Kidney (tissue), 14 donors: Measurements from ENCODE around the gene DMAC2L. TPM values are rescaled to one million over a fixed set of nuclear protein-coding genes. Genes with fewer than 3 reads are reported as not detected.

ENCODE experiments used
- DNase-seq, 5 donors: peaks; one replicate each; pipeline ENCODE4 v3.0.0-alpha.2; 2013 to 2020
- FAIRE-seq: peaks from 2 replicates; lab custom pipeline; 2012; peaks lifted over from hg19 to GRCh38; lab: Jason Lieb, UNC
- H3K27ac ChIP-seq, 2 donors: one replicate each; pipeline ENCODE4 v1.7.0; 2013; ENCODE audit warnings: low read depth in 2 of 2, low read length in 2 of 2, inconsistent platforms in 1 of 2
- H3K27me3 ChIP-seq: one replicate; pipeline ENCODE4 v1.7.1; 2013; ENCODE audit warnings: low read length, inconsistent platforms; ENCODE audit not compliant: control insufficient read depth, insufficient read depth
- H3K36me3 ChIP-seq, 3 donors: one replicate each; pipeline versions ENCODE4 v1.7.0 to v1.7.1; 2013; ENCODE audit warnings: low read length in 3 of 3, control low read depth in 1 of 3, inconsistent platforms in 1 of 3; ENCODE audit not compliant: insufficient read depth in 3 of 3, control insufficient read depth in 2 of 3
- H3K4me1 ChIP-seq, 3 donors: one replicate each; pipeline versions ENCODE4 v1.7.0 to v1.7.1; 2013; ENCODE audit warnings: low read length in 3 of 3, inconsistent platforms in 1 of 3, low read depth in 1 of 3; ENCODE audit not compliant: control insufficient read depth in 2 of 3, insufficient read depth in 2 of 3
- H3K4me3 ChIP-seq, 3 donors: one replicate each; pipeline versions ENCODE4 v1.7.0 to v1.8.1; 2013; ENCODE audit warnings: low read length in 3 of 3, control low read depth in 1 of 3, inconsistent platforms in 1 of 3
- H3K9ac ChIP-seq, 3 donors: one replicate each; pipeline versions ENCODE4 v1.7.0 to v1.7.1; 2013; ENCODE audit warnings: low read length in 3 of 3, control low read depth in 1 of 3, inconsistent platforms in 1 of 3
- H3K9me3 ChIP-seq, 3 donors: one replicate each; pipeline versions ENCODE4 v1.7.0 to v1.7.1; 2013; ENCODE audit warnings: low read length in 3 of 3, control low read depth in 1 of 3, inconsistent platforms in 1 of 3; ENCODE audit not compliant: control insufficient read depth in 2 of 3, insufficient read depth in 1 of 3
- intact Hi-C: fragments of 100-400 bp; cut with DNase I; formaldehyde crosslinking; loops from one replicate; pipeline ENCODE4 v1.11.1; 2022
- polyA plus RNA-seq: library from polyadenylated mRNA; stranded (reverse); fragments of 350-450 nt; fragmentation: Illumina TruSeq; extraction: RNeasy Lipid Tissue Mini Kit (QIAGEN cat#74804); gene quantifications from one replicate; pipeline ENCODE4 v1.2.3, GENCODE V29; 2014; ENCODE audit warnings: low read depth, low replicate concordance; ENCODE audit not compliant: insufficient read depth
- total RNA-seq: library from RNA; stranded (reverse); fragmentation: NEBNext Ultra II Directional; extraction: Animal tissue kit (Norgen Biotek cat#: 25700); gene quantifications from one replicate; pipeline ENCODE4 v1.2.1, GENCODE V29; 2021
- TF ChIP-seq, protein P1 (sequence below): IDR thresholded peaks from 3 replicates; pipeline ENCODE4 v1.5.1; 2012; ENCODE audit warnings: mild to moderate bottlenecking, moderate library complexity, borderline replicate concordance; ENCODE audit not compliant: insufficient read depth; ENCODE audit errors: extremely low read depth
- donor health status: control.
- donor health status: control.
- donor health status: control.
- donor health status: control.
- donor health status: control.
- donor health status: DM: yes; HTN: yes; CAD: no.
- donor health status: Normal renal cell carcinoma (clear cell type).

Gene DMAC2L
- total and polyA plus RNA-seq, 2 donors from 2014 or later = 23.7 to 27.3 TPM

DNA sequence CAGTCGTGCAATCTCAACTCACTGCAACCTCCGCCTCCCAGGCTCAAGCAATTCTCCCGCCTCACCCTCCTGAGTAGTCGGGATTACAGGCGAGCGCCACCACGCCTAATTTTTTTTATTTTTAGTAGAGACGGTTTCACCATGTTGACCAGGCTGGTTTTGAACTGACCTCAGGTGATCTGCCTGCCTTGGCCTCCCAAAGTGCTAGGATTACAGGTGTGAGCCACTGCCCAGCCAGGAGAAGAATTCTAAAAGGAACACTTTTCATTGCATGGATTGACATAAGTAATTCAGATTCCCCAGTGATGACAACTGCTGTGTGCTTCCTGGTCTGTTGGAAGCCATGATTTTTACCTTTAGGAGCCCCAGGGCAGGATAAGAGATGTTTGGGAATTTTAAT, 22.1 kb downstream of the DMAC2L start:
- no peak for FAIRE-seq
- no peak overlapping the region for H3K9ac ChIP-seq
- no peak overlapping the region for H3K27ac ChIP-seq

GRCh38 chr14:50335389-50335788, 23.3 kb downstream of the DMAC2L start:
- Histone ChIP-seq H3K27ac (peak overlapping the region; percentile 26 to 69), H3K27me3 (no peaks in the 10 kb centered on the region), H3K9me3 (no peaks in the 10 kb centered on the region), H3K9ac (peak overlapping the region in 1 of 3 donors; percentile 42), H3K4me1 (peaks cover 5 to 16% (median 14%) of the 10 kb centered on the region in 3 donors), H3K36me3 (peaks cover 0 to 24% (median 18%) of the 10 kb centered on the region in 3 donors), H3K4me3 (no peak overlapping the region)
- TF ChIP-seq, protein P1, sequence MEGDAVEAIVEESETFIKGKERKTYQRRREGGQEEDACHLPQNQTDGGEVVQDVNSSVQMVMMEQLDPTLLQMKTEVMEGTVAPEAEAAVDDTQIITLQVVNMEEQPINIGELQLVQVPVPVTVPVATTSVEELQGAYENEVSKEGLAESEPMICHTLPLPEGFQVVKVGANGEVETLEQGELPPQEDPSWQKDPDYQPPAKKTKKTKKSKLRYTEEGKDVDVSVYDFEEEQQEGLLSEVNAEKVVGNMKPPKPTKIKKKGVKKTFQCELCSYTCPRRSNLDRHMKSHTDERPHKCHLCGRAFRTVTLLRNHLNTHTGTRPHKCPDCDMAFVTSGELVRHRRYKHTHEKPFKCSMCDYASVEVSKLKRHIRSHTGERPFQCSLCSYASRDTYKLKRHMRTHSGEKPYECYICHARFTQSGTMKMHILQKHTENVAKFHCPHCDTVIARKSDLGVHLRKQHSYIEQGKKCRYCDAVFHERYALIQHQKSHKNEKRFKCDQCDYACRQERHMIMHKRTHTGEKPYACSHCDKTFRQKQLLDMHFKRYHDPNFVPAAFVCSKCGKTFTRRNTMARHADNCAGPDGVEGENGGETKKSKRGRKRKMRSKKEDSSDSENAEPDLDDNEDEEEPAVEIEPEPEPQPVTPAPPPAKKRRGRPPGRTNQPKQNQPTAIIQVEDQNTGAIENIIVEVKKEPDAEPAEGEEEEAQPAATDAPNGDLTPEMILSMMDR = no peak
- FAIRE-seq (no peak), DNase-seq (peak; percentile 69 to 94 (median 81))
- intact Hi-C loops = no loop called here

More for the DNA sequence above, 22.1 kb downstream of the DMAC2L start:
- Histone ChIP-seq H3K4me1 (peaks cover 5 to 16% (median 14%) of the 10 kb centered on the region in 3 donors), H3K27me3 (no peaks in the 10 kb centered on the region), H3K4me3 (no peak overlapping the region), H3K9me3 (no peaks in the 10 kb centered on the region), H3K36me3 (peaks cover 0 to 25% (median 18%) of the 10 kb centered on the region in 3 donors)
- DNase-seq = no peak
- TF ChIP-seq, protein P1 = no peak
- intact Hi-C loops = no loop called here

DNA sequence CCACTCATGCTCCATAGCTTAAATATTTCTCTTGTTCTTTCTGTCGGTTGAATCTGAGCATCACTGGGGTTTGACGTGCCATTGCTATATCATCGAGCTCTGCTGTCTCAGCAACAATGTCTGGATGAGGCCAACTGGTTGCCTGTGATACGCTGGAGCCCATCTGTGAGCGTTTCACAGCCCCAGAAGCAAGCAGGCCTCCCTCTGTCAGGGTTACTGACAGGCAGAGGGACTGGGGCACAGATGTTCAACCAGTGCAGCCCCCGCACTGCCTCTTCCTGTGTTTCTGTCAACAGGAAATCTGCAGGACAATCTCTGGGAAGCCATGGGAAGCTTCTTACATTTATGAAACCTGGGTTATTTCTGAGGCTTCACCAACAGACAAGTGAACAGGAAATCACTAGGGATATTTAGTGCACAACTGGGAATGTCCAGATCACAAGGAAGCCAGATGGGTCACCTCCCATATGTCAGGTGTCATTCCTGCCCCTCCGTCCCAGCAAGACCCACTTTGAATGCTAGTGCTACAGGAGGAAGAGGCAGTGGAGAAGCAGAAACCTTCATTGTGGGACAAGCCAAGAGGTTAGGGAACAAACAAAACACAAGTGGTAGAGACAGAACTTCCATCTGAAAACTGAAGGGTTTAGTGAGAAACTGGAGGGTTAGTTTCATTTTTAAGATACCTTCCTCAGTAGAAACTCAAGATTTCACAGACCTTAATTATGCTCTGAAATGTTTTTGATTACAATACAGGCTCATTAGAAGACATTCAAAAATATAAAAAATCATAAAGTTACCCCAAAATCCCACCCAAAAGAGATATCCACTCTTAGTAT, 24.1 kb downstream of the DMAC2L start:
- Histone ChIP-seq H3K27ac (peak overlapping the region; percentile 26 to 69), H3K9ac (peak overlapping the region in 1 of 3 donors; percentile 42), H3K4me1 (peaks cover 5 to 16% (median 14%) of the 10 kb centered on the region in 3 donors), H3K4me3 (no peak overlapping the region), H3K36me3 (peaks cover 0 to 22% (median 17%) of the 10 kb centered on the region in 3 donors), H3K27me3 (no peaks in the 10 kb centered on the region), H3K9me3 (no peaks in the 10 kb centered on the region)
- intact Hi-C loops = no loop called here
- TF ChIP-seq, protein P1 = no peak
- DNase-seq = peak; percentile 70 to 93 (median 78)
- FAIRE-seq = no peak
